ENCODE results near the gene GNAQ.

DNA sequence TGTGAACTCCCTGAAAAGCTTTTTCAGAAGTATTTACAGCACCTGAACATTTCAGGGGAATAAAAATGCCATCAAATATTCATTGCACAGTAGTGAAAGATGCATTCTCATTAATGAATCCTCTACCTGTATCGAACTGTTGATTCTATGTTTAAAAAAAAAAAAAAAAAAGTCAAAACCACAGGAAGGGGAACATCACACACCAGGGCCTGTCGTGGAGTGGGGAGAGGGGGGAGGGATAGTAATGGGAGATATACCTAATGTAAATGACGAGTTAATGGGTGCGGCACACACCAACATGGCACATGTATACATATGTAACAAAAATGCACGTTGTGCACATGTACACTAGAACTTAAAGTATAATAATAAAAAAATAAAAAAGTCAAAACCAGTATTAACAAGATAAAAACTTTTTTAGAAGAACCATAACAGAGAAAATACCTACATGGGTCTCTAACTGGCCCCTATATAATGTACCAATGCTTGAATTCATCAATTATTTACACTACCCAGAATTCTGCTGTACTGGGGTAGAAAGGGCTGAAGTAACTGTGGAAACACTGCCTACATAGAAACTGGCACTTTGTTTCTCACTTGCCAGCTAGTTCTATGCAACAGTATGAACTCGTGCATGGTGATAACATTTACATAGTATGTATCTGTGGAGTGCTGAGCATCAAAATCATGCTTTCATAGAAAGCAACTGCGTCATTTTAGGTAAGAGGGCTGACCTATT, 48.9 kb downstream of the GNAQ start:
- TF ChIP-seq, protein P1, sequence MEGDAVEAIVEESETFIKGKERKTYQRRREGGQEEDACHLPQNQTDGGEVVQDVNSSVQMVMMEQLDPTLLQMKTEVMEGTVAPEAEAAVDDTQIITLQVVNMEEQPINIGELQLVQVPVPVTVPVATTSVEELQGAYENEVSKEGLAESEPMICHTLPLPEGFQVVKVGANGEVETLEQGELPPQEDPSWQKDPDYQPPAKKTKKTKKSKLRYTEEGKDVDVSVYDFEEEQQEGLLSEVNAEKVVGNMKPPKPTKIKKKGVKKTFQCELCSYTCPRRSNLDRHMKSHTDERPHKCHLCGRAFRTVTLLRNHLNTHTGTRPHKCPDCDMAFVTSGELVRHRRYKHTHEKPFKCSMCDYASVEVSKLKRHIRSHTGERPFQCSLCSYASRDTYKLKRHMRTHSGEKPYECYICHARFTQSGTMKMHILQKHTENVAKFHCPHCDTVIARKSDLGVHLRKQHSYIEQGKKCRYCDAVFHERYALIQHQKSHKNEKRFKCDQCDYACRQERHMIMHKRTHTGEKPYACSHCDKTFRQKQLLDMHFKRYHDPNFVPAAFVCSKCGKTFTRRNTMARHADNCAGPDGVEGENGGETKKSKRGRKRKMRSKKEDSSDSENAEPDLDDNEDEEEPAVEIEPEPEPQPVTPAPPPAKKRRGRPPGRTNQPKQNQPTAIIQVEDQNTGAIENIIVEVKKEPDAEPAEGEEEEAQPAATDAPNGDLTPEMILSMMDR (IDR thresholded peaks at IDR 0.05): no peak
- no peak for TF ChIP-seq POLR2A (IDR thresholded peaks at IDR 0.05)
